Inferior parietal cortex (tissue), 1 donor: ENCODE measurements around the gene MXI1.
"Not testable (repeated sequence)": the region's sequence is repeated elsewhere in the genome, so short reads cannot be mapped to it uniquely, and the experiment has no call there.

ENCODE experiments used
- DNase-seq: peaks from one replicate; pipeline ENCODE4 v3.0.0-alpha.2; 2016; ENCODE audit errors: extremely low spot score

The MXI1 gene

GRCh38 chr10:110239892-110240291 lies 32.5 kb downstream of the MXI1 start:
- no peak for DNase-seq

GRCh38 chr10:110241407-110241806 lies 34.0 kb downstream of the MXI1 start:
- DNase-seq: no peak

GRCh38 chr10:110241841-110242240 lies 34.4 kb downstream of the MXI1 start:
- no peak for DNase-seq

GRCh38 chr10:110242511-110242910 lies 35.1 kb downstream of the MXI1 start:
- DNase-seq: no peak

- DNase-seq: no peak
Observed at GRCh38 chr10:110244550-110244949, 37.1 kb downstream of the MXI1 start.

- not testable (repeated sequence) for DNase-seq
Observed at GRCh38 chr10:110247833-110248232, 40.4 kb downstream of the MXI1 start.

GRCh38 chr10:110249489-110249888 lies 42.1 kb downstream of the MXI1 start:
- not testable (repeated sequence) for DNase-seq

GRCh38 chr10:110251392-110251791 lies 44.0 kb downstream of the MXI1 start:
- not testable (repeated sequence) for DNase-seq

- no peak for DNase-seq
Observed at GRCh38 chr10:110252151-110252550, 44.7 kb downstream of the MXI1 start.

- no peak for DNase-seq
Observed at GRCh38 chr10:110254467-110254866, 47.1 kb downstream of the MXI1 start.

- DNase-seq: no peak
Observed at GRCh38 chr10:110258542-110258941, 51.1 kb downstream of the MXI1 start.

- no peak for DNase-seq
Observed at GRCh38 chr10:110259317-110259716, 51.9 kb downstream of the MXI1 start.

GRCh38 chr10:110260746-110261477 lies 53.5 kb downstream of the MXI1 start:
- DNase-seq: no peak

GRCh38 chr10:110263164-110263563 lies 55.8 kb downstream of the MXI1 start:
- no peak for DNase-seq

- no peak for DNase-seq
Observed at GRCh38 chr10:110265573-110266193, 58.3 kb downstream of the MXI1 start.

- peak; percentile 49 for DNase-seq
Observed at GRCh38 chr10:110267276-110267675, 59.9 kb downstream of the MXI1 start.

GRCh38 chr10:110268442-110268841 lies 61.0 kb downstream of the MXI1 start:
- peak; percentile 38 for DNase-seq

GRCh38 chr10:110268971-110269370 lies 61.6 kb downstream of the MXI1 start:
- DNase-seq: no peak

GRCh38 chr10:110269374-110270318 lies 62.2 kb downstream of the MXI1 start:
- DNase-seq: peak; percentile 82

- not testable (repeated sequence) for DNase-seq
Observed at GRCh38 chr10:110272995-110273394, 65.6 kb downstream of the MXI1 start.

- peak; percentile 56 for DNase-seq
Observed at GRCh38 chr10:110273474-110273873, 66.1 kb downstream of the MXI1 start.

- DNase-seq: no peak
Observed at GRCh38 chr10:110274072-110274627, 66.7 kb downstream of the MXI1 start.
